Gastrocnemius medialis (tissue), 4 donors: ENCODE results near the gene HSD11B2. TPM values are rescaled to one million over a fixed set of nuclear protein-coding genes. Genes with fewer than 3 reads are reported as not detected.

ENCODE experiments used
- ATAC-seq, 2 donors: fragments of 150-250 bp; one replicate each; pipeline ENCODE4 v1.9.1; 2016
- DNase-seq, 2 donors: peaks; one replicate each; pipeline ENCODE4 v3.0.0-alpha.2; 2019
- H3K27ac ChIP-seq, 4 donors: fragments of 200-600 bp; sonication (generic); 1 replicate in 1 of 4; 2 replicates in 3 of 4; pipeline ENCODE4 v1.5.1; 2016 to 2018; ENCODE audit warnings: mild to moderate bottlenecking in 2 of 4, moderate library complexity in 1 of 4
- H3K27me3 ChIP-seq, 3 donors: fragments of 200-600 bp; sonication (generic) in 2 of 3; 1 replicate in 1 of 3; 2 replicates in 2 of 3; pipeline versions ENCODE4 v1.5.1 to v1.6.0; 2016 to 2019; ENCODE audit warnings: mild to moderate bottlenecking in 1 of 3, moderate library complexity in 1 of 3
- H3K36me3 ChIP-seq, 2 donors: fragments of 200-600 bp; sonication (generic) in 1 of 2; one replicate each; pipeline ENCODE4 v1.5.1; 2017 to 2018
- H3K4me1 ChIP-seq, 2 donors: fragments of 200-600 bp; sonication (generic) in 1 of 2; one replicate each; pipeline ENCODE4 v1.5.1; 2016 to 2017; ENCODE audit warnings: mild to moderate bottlenecking in 2 of 2
- H3K4me3 ChIP-seq, 4 donors: fragments of 200-600 bp; sonication (generic) in 3 of 4; 1 replicate in 1 of 4; 2 replicates in 3 of 4; pipeline ENCODE4 v1.5.1; 2016 to 2019; ENCODE audit warnings: mild to moderate bottlenecking in 2 of 4
- H3K9me3 ChIP-seq, 3 donors: fragments of 200-600 bp; sonication (generic) in 2 of 3; 1 replicate in 1 of 3; 2 replicates in 2 of 3; pipeline ENCODE4 v1.5.1; 2016 to 2019
- CTCF ChIP-seq, 5 experiments: fragments of 450-650 bp in 3 of 5; fragments of 200-600 bp in 2 of 5; sonication (generic) in 2 of 5; IDR thresholded peaks in 4 of 5; conservative IDR thresholded peaks in 1 of 5; 1 replicate in 4 of 5; 2 replicates in 1 of 5; pipeline ENCODE4 v1.5.1; 2016 to 2019; ENCODE audit warnings: antibody characterized with exemption in 5 of 5, mild to moderate bottlenecking in 3 of 5, moderate library complexity in 3 of 5
- POLR2A ChIP-seq, 2 donors: fragments of 450-650 bp; IDR thresholded peaks; one replicate each; pipeline ENCODE4 v1.6.1; 2017; ENCODE audit warnings: antibody characterized with exemption in 2 of 2, mild to moderate bottlenecking in 2 of 2, moderate library complexity in 2 of 2
- in situ Hi-C, 4 donors: fragments of 200-750 bp; cut with MboI; loops; one replicate each; pipeline versions ENCODE4 v1.15.0 to v1.8.0; 2017; ENCODE audit warnings: low sequenced_read_pairs in 4 of 4
- intact Hi-C: fragments of 100-400 bp; cut with DNase I; formaldehyde crosslinking; loops from one replicate; pipeline ENCODE4 v1.15.1; 2023; ENCODE audit warnings: low total_unique reads
- total RNA-seq, 4 donors: library from RNA; depleted of rRNA; stranded (reverse); fragments of >200 nt; gene quantifications; one replicate each; pipeline versions ENCODE4 v1.1.0 to v1.2.3, GENCODE V29; 2016

Gene HSD11B2
- total RNA-seq, 4 donors from 2014 or later = 2.3 to 4.1 TPM; not detected in 2

- Histone ChIP-seq H3K4me3 (no peak overlapping the region), H3K4me1 (peaks cover 53 to 66% of the 10 kb centered on the region in 2 donors), H3K36me3 (no peaks in the 10 kb centered on the region), H3K27ac (peak overlapping the region; percentile 18 to 70 (median 58)), H3K27me3 (no peaks in the 10 kb centered on the region), H3K9me3 (no peaks in the 10 kb centered on the region)
- no peak for DNase-seq
- in situ Hi-C loops (no loop called here), intact Hi-C loops (no loop called here)
- ATAC-seq = no peak
- TF ChIP-seq CTCF (IDR thresholded peaks at IDR 0.05 in 4 of 5, conservative IDR thresholded peaks at IDR 0.05 in 1 of 5) = no peak
- TF ChIP-seq POLR2A (IDR thresholded peaks at IDR 0.05) = no peak
These were observed 35.3 kb upstream of the HSD11B2 start for GRCh38 chr16:67395458-67396158.

GRCh38 chr16:67396159-67397035 lies 34.5 kb upstream of the HSD11B2 start:
- intact Hi-C loops (no loop called here), in situ Hi-C loops (no loop called here)
- ATAC-seq (peak; percentile 20 to 27), DNase-seq (peak; percentile 52 to 72)
- Histone ChIP-seq H3K27me3 (no peaks in the 10 kb centered on the region), H3K9me3 (no peaks in the 10 kb centered on the region), H3K4me1 (peaks cover 45 to 60% of the 10 kb centered on the region in 2 donors), H3K27ac (peak overlapping the region; percentile 60 to 72 (median 66)), H3K36me3 (no peaks in the 10 kb centered on the region), H3K4me3 (no peak overlapping the region)
- no peak for TF ChIP-seq POLR2A (IDR thresholded peaks at IDR 0.05)
- TF ChIP-seq CTCF (IDR thresholded peaks at IDR 0.05 in 4 of 5, conservative IDR thresholded peaks at IDR 0.05 in 1 of 5) = no peak

GRCh38 chr16:67397036-67397801 lies 33.7 kb upstream of the HSD11B2 start:
- H3K27ac ChIP-seq = peak overlapping the region; percentile 60 to 72 (median 66)
- intact Hi-C loops (no loop called here), in situ Hi-C loops (no loop called here)
- peaks cover 37 to 52% of the 10 kb centered on the region in 2 donors for H3K4me1 ChIP-seq
- DNase-seq = no peak
- H3K9me3 ChIP-seq = no peaks in the 10 kb centered on the region
- H3K27me3 ChIP-seq = no peaks in the 10 kb centered on the region
- no peak overlapping the region for H3K4me3 ChIP-seq
- H3K36me3 ChIP-seq = no peaks in the 10 kb centered on the region
- ATAC-seq = no peak
- no peak for TF ChIP-seq CTCF (IDR thresholded peaks at IDR 0.05 in 4 of 5, conservative IDR thresholded peaks at IDR 0.05 in 1 of 5)
- no peak for TF ChIP-seq POLR2A (IDR thresholded peaks at IDR 0.05)

GRCh38 chr16:67397812-67398545 lies 32.9 kb upstream of the HSD11B2 start:
- no peak overlapping the region for H3K4me3 ChIP-seq
- in situ Hi-C loops = no loop called here

More at GRCh38 chr16:67397812-67398545, 32.9 kb upstream of the HSD11B2 start:
- Histone ChIP-seq H3K27me3 (no peaks in the 10 kb centered on the region), H3K9me3 (no peaks in the 10 kb centered on the region), H3K27ac (peak overlapping the region; percentile 60 to 72 (median 66)), H3K36me3 (no peaks in the 10 kb centered on the region), H3K4me1 (peaks cover 30 to 44% of the 10 kb centered on the region in 2 donors)
- intact Hi-C loops = no loop called here
- DNase-seq (no peak), ATAC-seq (no peak)
- TF ChIP-seq POLR2A (IDR thresholded peaks at IDR 0.05) (no peak), CTCF (IDR thresholded peaks at IDR 0.05 in 4 of 5, conservative IDR thresholded peaks at IDR 0.05 in 1 of 5) (no peak)
